SK-N-SH treated with all-trans-retinoic acid at 6 μM for 48 hours (cell line): ENCODE measurements around the gene CACNA2D4.

Experiments
- ATAC-seq: fragments of 200-7000 bp; cut with Tn5 transposase; 3 replicates; pipeline ENCODE4 v1.9.1; 2020; ENCODE audit warnings: mild to moderate bottlenecking, moderate library complexity
- ARNTL ChIP-seq: fragments of 450-650 bp; formaldehyde crosslinking; IDR thresholded peaks from 2 replicates; pipeline ENCODE4 v1.5.0; 2020; ENCODE audit warnings: low read depth, mild to moderate bottlenecking, moderate library complexity, borderline replicate concordance
- BACH2 ChIP-seq: fragments of 250-450 bp; sonication (Bioruptor Pico); IDR thresholded peaks from 2 replicates; pipeline ENCODE4 v1.9.0; 2021; ENCODE audit warnings: mild to moderate bottlenecking, borderline replicate concordance
- CSDC2 ChIP-seq: fragments of 250-450 bp; sonication (Bioruptor Pico); IDR thresholded peaks from 2 replicates; pipeline ENCODE4 v1.5.0; 2020; ENCODE audit warnings: mild to moderate bottlenecking, moderate library complexity
- GLIS3 ChIP-seq: fragments of 250-450 bp; sonication (Bioruptor Pico); IDR thresholded peaks from 2 replicates; pipeline ENCODE4 v1.5.0; 2020; ENCODE audit warnings: mild to moderate bottlenecking, moderate library complexity
- ISL1 ChIP-seq: fragments of 250-450 bp; sonication (Bioruptor Pico); IDR thresholded peaks from 2 replicates; pipeline ENCODE4 v2.1.2; 2022; ENCODE audit warnings: mild to moderate bottlenecking, moderate library complexity
- OSR1 ChIP-seq: fragments of 250-450 bp; sonication (Bioruptor Pico); IDR thresholded peaks from 2 replicates; pipeline ENCODE4 v1.8.0; 2022; ENCODE audit warnings: moderate library complexity, mild to moderate bottlenecking, inconsistent platforms
- PPARA ChIP-seq: fragments of 250-450 bp; sonication (Bioruptor Pico); IDR thresholded peaks from 2 replicates; pipeline ENCODE4 v1.5.0; 2020; ENCODE audit warnings: mild to moderate bottlenecking, borderline replicate concordance
- RARB ChIP-seq: fragments of 250-450 bp; sonication (Bioruptor Pico); IDR thresholded peaks from 2 replicates; pipeline ENCODE4 v1.8.0; 2021; ENCODE audit warnings: mild to moderate bottlenecking, moderate library complexity
- SNAI2 ChIP-seq: fragments of 250-450 bp; sonication (Bioruptor Pico); IDR thresholded peaks from 2 replicates; pipeline ENCODE4 v1.5.0; 2020; ENCODE audit warnings: mild to moderate bottlenecking, moderate library complexity
- TCF4 ChIP-seq: fragments of 250-450 bp; sonication (Bioruptor Pico); IDR thresholded peaks from 2 replicates; pipeline ENCODE4 v1.8.0; 2021; ENCODE audit warnings: mild to moderate bottlenecking, moderate library complexity, borderline replicate concordance
- TOX ChIP-seq: fragments of 250-450 bp; sonication (Bioruptor Pico); IDR thresholded peaks from 2 replicates; pipeline ENCODE4 v1.8.0; 2021; ENCODE audit warnings: mild to moderate bottlenecking, moderate library complexity, borderline replicate concordance
- ZC3H10 ChIP-seq: fragments of 250-450 bp; sonication (Bioruptor Pico); IDR thresholded peaks from 2 replicates; pipeline ENCODE4 v1.5.1; 2021; ENCODE audit warnings: mild to moderate bottlenecking, moderate library complexity
- ZFP3 ChIP-seq: fragments of 250-450 bp; sonication (Bioruptor Pico); IDR thresholded peaks from 2 replicates; pipeline ENCODE4 v1.5.0; 2020; ENCODE audit warnings: mild to moderate bottlenecking, moderate library complexity
- ZFP30 ChIP-seq: fragments of 450-650 bp; formaldehyde crosslinking; IDR thresholded peaks from 2 replicates; pipeline ENCODE4 v1.5.0; 2022; ENCODE audit warnings: mild to moderate bottlenecking, moderate library complexity
- ZNF70 ChIP-seq: fragments of 450-650 bp; formaldehyde crosslinking; IDR thresholded peaks from 2 replicates; pipeline ENCODE4 v1.5.0; 2020; ENCODE audit warnings: mild to moderate bottlenecking, moderate library complexity
- ZNF8 ChIP-seq: fragments of 450-650 bp; formaldehyde crosslinking; IDR thresholded peaks from 2 replicates; pipeline ENCODE4 v1.5.0; 2020; ENCODE audit warnings: mild to moderate bottlenecking, moderate library complexity
- TF ChIP-seq, protein P1 (sequence below): fragments of 250-450 bp; sonication (Bioruptor Pico); IDR thresholded peaks from 2 replicates; pipeline ENCODE4 v1.8.0; 2020; ENCODE audit warnings: mild to moderate bottlenecking, moderate library complexity, borderline replicate concordance
- TF ChIP-seq, protein P2 (sequence below): fragments of 250-450 bp; sonication (Bioruptor Pico); IDR thresholded peaks from 2 replicates; pipeline ENCODE4 v1.8.0; 2021; ENCODE audit warnings: low read depth, mild to moderate bottlenecking, moderate library complexity, borderline replicate concordance
- TF ChIP-seq, protein P3 (sequence below): fragments of 250-450 bp; sonication (Bioruptor Pico); IDR thresholded peaks from 2 replicates; pipeline ENCODE4 v1.5.1; 2020; ENCODE audit warnings: low read depth, mild to moderate bottlenecking, moderate library complexity
- TF ChIP-seq, protein P4 (sequence below): fragments of 250-450 bp; sonication (Bioruptor Pico); IDR thresholded peaks from 2 replicates; pipeline ENCODE4 v1.5.1; 2021; ENCODE audit warnings: mild to moderate bottlenecking, moderate library complexity

CACNA2D4 gene

DNA sequence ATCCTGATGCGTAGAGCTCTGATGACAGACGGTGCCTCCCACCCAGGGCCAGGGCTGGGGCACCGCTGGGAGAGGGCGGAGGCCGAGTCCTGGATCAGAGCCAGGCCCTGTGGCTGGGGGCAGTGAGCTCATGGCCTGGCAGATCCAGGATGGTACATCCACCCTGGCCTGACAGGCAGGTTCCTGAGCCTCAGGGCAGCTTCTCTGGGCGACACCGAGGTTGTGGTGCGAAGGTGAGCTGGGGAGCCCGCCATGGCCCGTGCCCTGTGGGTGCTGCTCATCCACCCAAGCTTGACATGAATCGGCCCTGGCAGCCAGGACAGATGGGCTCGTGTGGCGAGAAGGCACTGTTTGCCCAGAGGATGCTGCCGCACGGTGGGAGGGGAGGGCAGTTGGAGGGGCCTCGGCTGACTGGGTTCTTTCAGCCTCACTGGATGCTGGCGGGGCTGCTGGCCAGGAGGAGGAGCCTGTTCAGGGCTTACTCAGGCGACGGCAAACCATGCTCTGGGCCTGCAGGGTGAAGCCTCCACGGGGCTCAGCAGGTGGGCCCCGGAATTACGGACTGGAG lies 81.5 kb downstream of the CACNA2D4 start:
- TF ChIP-seq BACH2 (CRISPR knock-in tag) = no peak
- TF ChIP-seq, protein P1, sequence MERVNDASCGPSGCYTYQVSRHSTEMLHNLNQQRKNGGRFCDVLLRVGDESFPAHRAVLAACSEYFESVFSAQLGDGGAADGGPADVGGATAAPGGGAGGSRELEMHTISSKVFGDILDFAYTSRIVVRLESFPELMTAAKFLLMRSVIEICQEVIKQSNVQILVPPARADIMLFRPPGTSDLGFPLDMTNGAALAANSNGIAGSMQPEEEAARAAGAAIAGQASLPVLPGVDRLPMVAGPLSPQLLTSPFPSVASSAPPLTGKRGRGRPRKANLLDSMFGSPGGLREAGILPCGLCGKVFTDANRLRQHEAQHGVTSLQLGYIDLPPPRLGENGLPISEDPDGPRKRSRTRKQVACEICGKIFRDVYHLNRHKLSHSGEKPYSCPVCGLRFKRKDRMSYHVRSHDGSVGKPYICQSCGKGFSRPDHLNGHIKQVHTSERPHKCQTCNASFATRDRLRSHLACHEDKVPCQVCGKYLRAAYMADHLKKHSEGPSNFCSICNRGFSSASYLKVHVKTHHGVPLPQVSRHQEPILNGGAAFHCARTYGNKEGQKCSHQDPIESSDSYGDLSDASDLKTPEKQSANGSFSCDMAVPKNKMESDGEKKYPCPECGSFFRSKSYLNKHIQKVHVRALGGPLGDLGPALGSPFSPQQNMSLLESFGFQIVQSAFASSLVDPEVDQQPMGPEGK = no peak
- no peak for TF ChIP-seq CSDC2 (CRISPR knock-in tag)
- no peak for TF ChIP-seq SNAI2 (CRISPR knock-in tag)
- TF ChIP-seq PPARA (CRISPR knock-in tag) = no peak
- no peak for TF ChIP-seq ISL1
- no peak for TF ChIP-seq TCF4 (CRISPR knock-in tag)
- no peak for TF ChIP-seq RARB (CRISPR knock-in tag)
- TF ChIP-seq OSR1 (CRISPR knock-in tag) = no peak
- TF ChIP-seq ZFP30 (CRISPR knock-in tag) = no peak
- TF ChIP-seq ZNF8 (CRISPR knock-in tag) = no peak
- TF ChIP-seq, protein P2, sequence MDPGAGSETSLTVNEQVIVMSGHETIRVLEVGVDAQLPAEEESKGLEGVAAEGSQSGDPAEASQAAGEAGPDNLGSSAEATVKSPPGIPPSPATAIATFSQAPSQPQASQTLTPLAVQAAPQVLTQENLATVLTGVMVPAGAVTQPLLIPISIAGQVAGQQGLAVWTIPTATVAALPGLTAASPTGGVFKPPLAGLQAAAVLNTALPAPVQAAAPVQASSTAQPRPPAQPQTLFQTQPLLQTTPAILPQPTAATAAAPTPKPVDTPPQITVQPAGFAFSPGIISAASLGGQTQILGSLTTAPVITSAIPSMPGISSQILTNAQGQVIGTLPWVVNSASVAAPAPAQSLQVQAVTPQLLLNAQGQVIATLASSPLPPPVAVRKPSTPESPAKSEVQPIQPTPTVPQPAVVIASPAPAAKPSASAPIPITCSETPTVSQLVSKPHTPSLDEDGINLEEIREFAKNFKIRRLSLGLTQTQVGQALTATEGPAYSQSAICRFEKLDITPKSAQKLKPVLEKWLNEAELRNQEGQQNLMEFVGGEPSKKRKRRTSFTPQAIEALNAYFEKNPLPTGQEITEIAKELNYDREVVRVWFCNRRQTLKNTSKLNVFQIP (CRISPR knock-in tag) = no peak
- no peak for TF ChIP-seq ARNTL (CRISPR knock-in tag)
- no peak for TF ChIP-seq ZC3H10 (CRISPR knock-in tag)
- TF ChIP-seq, protein P3, sequence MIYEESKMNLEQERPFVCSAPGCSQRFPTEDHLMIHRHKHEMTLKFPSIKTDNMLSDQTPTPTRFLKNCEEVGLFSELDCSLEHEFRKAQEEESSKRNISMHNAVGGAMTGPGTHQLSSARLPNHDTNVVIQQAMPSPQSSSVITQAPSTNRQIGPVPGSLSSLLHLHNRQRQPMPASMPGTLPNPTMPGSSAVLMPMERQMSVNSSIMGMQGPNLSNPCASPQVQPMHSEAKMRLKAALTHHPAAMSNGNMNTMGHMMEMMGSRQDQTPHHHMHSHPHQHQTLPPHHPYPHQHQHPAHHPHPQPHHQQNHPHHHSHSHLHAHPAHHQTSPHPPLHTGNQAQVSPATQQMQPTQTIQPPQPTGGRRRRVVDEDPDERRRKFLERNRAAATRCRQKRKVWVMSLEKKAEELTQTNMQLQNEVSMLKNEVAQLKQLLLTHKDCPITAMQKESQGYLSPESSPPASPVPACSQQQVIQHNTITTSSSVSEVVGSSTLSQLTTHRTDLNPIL = no peak
- no peak for TF ChIP-seq ZFP3 (CRISPR knock-in tag)
- TF ChIP-seq TOX (CRISPR knock-in tag) = no peak
- ATAC-seq = peak; percentile 11; the same call in 1 of the 3 replicates

DNA sequence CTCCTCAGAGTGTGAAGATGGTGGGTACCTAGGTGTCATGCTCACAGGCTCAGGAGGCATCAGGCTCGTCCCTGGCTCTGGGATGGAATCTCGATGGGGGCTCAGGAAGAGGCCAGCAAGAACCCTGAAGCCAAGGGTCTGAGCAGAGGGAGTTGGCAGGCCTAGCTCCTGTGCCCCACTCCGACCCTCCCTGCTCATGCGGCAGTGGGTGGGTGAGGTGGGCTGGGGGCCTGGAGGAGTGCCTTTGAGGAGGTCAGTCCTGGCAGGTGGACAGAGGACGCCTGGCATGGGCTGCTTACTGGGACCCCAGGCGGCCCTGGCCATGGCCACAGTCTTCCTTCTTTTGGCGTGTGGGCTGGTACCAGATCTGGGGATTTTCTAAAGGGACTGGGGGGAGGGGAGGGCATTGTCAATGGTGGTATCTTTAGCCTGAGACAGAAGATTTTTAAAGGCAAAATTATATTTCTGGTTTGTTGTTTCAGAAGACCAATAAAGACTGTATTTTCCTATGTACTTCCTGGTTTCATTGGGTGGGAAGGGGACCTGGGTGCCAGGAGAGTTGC lies 82.1 kb downstream of the CACNA2D4 start:
- ATAC-seq = no peak
- TF ChIP-seq ZC3H10 (CRISPR knock-in tag) (no peak), TOX (CRISPR knock-in tag) (no peak), ZFP3 (CRISPR knock-in tag) (no peak), PPARA (CRISPR knock-in tag) (no peak), GLIS3 (CRISPR knock-in tag) (no peak), ZNF8 (CRISPR knock-in tag) (no peak), ARNTL (CRISPR knock-in tag) (no peak), ZNF70 (no peak), ISL1 (no peak), CSDC2 (CRISPR knock-in tag) (no peak), TCF4 (CRISPR knock-in tag) (no peak)
- TF ChIP-seq, protein P3 = no peak
- TF ChIP-seq, protein P2 (CRISPR knock-in tag) = no peak
- TF ChIP-seq, protein P1 = no peak
- TF ChIP-seq, protein P4, sequence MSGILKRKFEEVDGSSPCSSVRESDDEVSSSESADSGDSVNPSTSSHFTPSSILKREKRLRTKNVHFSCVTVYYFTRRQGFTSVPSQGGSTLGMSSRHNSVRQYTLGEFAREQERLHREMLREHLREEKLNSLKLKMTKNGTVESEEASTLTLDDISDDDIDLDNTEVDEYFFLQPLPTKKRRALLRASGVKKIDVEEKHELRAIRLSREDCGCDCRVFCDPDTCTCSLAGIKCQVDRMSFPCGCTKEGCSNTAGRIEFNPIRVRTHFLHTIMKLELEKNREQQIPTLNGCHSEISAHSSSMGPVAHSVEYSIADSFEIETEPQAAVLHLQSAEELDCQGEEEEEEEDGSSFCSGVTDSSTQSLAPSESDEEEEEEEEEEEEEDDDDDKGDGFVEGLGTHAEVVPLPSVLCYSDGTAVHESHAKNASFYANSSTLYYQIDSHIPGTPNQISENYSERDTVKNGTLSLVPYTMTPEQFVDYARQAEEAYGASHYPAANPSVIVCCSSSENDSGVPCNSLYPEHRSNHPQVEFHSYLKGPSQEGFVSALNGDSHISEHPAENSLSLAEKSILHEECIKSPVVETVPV (CRISPR knock-in tag) = no peak
- TF ChIP-seq, all 23 proteins: peak for 0
